ENCODE results near the gene RAPGEF1. TPM values are rescaled to one million over a fixed set of nuclear protein-coding genes. Genes with fewer than 3 reads are reported as not detected.

Gene RAPGEF1
- total RNA-seq, 2 donors from 2014 or later = 147 to 167 TPM

DNA sequence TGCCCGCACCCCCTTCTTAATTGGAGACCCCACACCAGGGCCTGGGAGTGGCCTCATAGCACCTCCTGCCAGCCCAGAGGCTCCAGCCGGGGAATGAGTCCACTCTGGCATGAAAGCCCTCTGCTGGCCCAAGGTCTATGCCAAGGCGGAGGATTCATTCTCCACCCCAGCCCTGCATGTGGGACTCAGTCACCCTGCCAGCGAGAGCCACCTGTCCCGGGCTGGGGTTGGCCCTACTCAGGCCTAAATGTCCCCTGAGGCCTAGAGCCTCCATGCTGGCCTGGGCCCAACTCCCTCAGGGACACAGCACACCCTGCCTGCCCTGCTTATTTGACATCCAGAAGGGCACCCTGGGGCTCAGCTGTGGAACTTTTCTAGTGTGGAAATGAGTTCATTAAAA lies 1.0 kb upstream of the RAPGEF1 start:
- Mint-ChIP-seq H3K27me3 (no peaks in the 10 kb centered on the region), H3K9me3 (no peaks in the 10 kb centered on the region), H3K27ac (peak overlapping the region; percentile 83), H3K4me3 (peak overlapping the region; percentile 65), H3K36me3 (ENCODE audit: low read depth) (peaks cover 29% of the 10 kb centered on the region), H3K4me1 (peaks cover 31% of the 10 kb centered on the region)
- ATAC-seq (replicated peaks) = no peak

DNA sequence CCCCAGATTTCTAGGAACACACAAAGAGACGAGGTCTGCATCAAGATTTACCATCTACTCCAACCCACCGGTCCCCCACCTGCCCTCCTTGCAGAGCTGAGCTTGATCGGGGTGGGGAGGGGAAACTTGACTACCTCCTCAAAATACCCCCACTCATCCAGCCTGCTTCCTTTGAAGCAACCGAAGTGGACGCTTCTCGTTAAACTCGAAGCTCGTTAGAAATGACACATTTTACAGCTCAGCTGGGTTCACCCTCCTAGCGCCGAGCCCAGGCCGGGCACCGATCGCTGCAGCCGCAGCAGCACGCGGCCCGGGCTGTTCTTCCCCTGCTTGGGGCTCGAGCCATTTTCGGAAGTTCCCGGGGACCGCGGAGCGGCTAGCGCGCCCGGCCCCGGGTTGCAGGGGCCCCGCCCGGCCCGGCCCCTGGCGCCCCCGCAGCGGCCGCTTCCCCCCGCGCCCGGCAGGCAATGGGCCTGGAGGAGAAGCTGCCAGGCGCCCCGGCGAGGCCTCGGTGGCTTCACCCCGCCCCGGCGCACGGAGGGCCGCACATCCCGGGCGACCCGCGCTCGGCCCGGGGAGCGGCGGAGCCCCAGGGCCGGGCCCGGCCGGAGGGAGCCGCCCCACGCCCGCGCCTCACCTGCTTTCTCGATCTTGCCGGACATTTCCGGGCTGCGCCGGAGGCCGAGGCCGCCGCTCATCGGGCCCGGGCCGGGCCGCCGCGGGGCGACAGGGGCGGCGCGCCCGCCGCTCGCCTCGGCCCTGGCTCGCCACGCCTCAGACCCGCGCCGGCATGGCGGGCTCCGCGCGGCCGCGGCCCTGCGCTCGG lies 530 bp downstream of the RAPGEF1 start:
- ATAC-seq (replicated peaks) = peak; percentile 36
- Mint-ChIP-seq H3K4me1 (peaks cover 44% of the 10 kb centered on the region), H3K36me3 (ENCODE audit: low read depth) (peaks cover 44% of the 10 kb centered on the region), H3K27me3 (no peaks in the 10 kb centered on the region), H3K27ac (peak overlapping the region; percentile 78), H3K9me3 (no peaks in the 10 kb centered on the region), H3K4me3 (peak overlapping the region; percentile 87)

DNA sequence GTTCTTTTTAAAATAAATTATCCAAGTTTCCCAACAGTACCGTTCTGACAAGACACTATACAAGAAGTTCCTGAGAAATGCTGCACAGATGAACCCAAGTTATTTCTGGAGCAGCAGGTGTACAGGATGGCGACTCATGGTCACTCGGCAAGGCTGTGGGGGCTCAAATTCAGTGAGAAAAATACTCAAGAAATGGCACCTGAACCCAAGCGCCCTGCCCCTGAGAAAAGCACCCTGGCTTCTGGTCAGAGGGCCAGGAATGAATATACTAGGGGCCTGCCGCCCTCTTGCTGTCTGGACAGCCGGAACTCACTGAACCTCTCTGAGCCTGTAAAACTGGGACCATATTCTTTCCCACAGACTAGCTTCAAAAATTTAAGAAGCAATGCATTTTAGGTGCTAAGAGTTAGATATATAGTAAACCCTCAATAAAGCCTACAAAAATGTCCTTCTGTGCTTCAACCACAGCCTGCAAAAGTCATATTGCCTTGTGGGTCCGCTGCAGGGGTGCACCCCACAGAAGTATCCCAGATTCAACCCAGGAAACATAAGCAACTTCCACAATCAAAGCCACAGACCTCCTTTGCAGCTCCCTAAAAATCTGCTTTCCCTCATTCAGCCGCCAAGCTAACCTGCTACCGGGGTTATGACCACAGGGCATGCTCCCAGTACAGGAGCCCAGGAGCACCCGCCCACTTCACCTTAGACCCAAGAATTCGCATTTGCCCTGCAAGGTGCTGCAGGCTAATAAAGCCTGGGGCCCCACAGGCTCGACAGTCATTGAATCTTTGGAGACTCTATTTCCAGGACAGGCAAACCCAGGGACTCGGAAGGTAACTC lies 1.4 kb downstream of the RAPGEF1 start:
- no peaks in the 10 kb centered on the region for H3K9me3 Mint-ChIP-seq
- peak; percentile 12 for ATAC-seq (replicated peaks)
- no peaks in the 10 kb centered on the region for H3K27me3 Mint-ChIP-seq
- peaks cover 53% of the 10 kb centered on the region for H3K36me3 Mint-ChIP-seq (ENCODE audit: low read depth)
- peaks cover 43% of the 10 kb centered on the region for H3K4me1 Mint-ChIP-seq
- H3K27ac Mint-ChIP-seq = peak overlapping the region; percentile 78
- peak overlapping the region; percentile 87 for H3K4me3 Mint-ChIP-seq

DNA sequence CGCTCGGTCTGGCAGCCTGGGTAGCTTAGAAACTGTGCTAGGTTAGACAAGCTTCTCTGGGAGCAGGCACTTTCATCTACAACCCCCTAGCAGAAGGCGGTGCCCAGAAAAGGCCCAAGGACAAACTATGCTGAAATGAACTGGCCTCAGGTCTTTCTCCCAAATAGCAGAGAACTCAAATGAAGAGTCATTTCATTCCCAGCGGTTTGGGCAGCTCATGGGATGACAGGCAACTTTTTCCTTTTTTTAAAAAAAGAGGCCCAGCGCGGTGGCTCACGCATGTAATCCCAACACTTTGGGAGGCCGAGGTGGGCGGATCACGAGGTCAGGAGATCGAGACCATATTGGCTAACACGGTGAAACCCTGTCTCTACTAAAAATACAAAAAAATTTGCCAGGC lies 2.5 kb downstream of the RAPGEF1 start:
- Mint-ChIP-seq H3K27ac (peak overlapping the region; percentile 92), H3K27me3 (no peaks in the 10 kb centered on the region), H3K4me3 (peak overlapping the region; percentile 87), H3K9me3 (no peaks in the 10 kb centered on the region), H3K4me1 (peaks cover 46% of the 10 kb centered on the region), H3K36me3 (ENCODE audit: low read depth) (peaks cover 60% of the 10 kb centered on the region)
- ATAC-seq (replicated peaks) = peak; percentile 4

DNA sequence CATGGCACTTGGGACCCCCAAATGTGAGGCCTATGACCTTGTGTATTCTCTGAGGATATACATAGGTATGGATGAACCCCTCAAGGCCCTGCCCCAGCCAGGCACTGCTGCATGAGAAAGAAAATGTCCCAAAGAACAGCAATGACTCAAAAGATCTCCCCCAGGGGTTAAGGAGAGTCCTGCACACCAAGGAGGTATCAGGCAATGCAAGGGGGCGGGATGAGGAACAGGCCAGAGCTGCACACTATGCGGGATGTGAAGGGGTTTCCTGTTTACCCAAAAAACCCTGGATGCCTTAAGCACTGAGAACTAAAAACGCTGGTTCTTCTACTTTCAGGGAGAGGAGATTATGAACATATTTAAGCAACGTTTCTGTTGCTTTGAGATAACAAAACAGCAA lies 3.4 kb downstream of the RAPGEF1 start:
- Mint-ChIP-seq H3K27me3 (no peaks in the 10 kb centered on the region), H3K27ac (peak overlapping the region; percentile 92), H3K36me3 (ENCODE audit: low read depth) (peaks cover 69% of the 10 kb centered on the region), H3K4me1 (peaks cover 54% of the 10 kb centered on the region), H3K4me3 (peak overlapping the region; percentile 87), H3K9me3 (no peaks in the 10 kb centered on the region)
- ATAC-seq (replicated peaks) = no peak

DNA sequence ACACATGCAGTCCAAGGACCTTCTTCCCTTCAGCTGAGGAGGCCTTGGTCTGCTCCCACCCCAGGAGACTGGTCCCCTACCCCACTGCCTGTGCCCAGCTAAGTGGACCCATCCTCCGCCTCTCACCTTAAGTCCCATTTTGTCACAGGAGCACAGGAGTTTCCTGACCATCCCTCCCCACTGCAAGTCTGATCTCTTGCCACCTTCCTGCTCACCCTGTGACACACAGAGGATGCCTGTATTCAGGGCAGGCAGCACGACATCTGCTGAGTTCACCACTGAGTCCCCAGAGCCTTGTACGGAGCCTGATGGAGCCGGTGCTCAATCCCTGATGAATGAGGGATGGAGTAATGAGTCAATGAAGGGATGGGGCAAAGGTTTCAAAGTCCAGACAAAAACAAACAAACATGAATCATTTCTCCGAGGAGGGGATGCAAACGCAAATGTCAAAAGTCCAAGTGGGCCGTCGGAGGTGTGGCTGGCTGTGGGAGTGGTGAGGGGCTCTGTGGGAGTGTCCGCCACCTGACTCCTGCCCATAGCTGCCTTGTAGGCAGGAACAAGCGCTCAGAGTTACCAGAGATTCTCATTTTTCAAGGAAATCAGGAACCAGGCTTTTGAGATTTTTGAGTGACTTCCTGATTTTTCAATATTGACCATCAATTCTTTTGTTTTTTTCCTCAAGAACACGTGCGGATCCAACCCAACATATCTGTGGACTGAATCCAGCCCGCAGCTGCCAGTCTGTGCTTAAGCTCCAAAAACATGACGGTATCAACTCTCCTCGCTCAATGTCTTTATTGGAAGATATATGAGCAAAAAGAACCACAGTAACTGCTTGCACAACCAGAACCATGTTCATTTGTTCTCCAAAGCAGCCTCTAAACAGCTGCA lies 4.4 kb downstream of the RAPGEF1 start:
- Mint-ChIP-seq H3K27ac (peak overlapping the region; percentile 92), H3K4me3 (peak overlapping the region; percentile 87), H3K36me3 (ENCODE audit: low read depth) (peaks cover 70% of the 10 kb centered on the region), H3K27me3 (no peaks in the 10 kb centered on the region), H3K4me1 (peaks cover 57% of the 10 kb centered on the region), H3K9me3 (no peaks in the 10 kb centered on the region)
- ATAC-seq (replicated peaks) = no peak

- peak overlapping the region; percentile 92 for H3K27ac Mint-ChIP-seq
- no peak for ATAC-seq (replicated peaks)
- H3K36me3 Mint-ChIP-seq (ENCODE audit: low read depth) = peaks cover 71% of the 10 kb centered on the region
- peaks cover 58% of the 10 kb centered on the region for H3K4me1 Mint-ChIP-seq
- H3K9me3 Mint-ChIP-seq = no peaks in the 10 kb centered on the region
- H3K4me3 Mint-ChIP-seq = peak overlapping the region; percentile 87
- H3K27me3 Mint-ChIP-seq = no peaks in the 10 kb centered on the region
These were observed 5.1 kb downstream of the RAPGEF1 start for GRCh38 chr9:131734781-131735180.

- Mint-ChIP-seq H3K9me3 (no peaks in the 10 kb centered on the region), H3K27ac (peak overlapping the region; percentile 92), H3K4me1 (peaks cover 63% of the 10 kb centered on the region), H3K27me3 (no peaks in the 10 kb centered on the region), H3K36me3 (ENCODE audit: low read depth) (peaks cover 75% of the 10 kb centered on the region), H3K4me3 (peak overlapping the region; percentile 87)
- ATAC-seq (replicated peaks) = no peak
These were observed 5.7 kb downstream of the RAPGEF1 start for GRCh38 chr9:131734165-131734610.

DNA sequence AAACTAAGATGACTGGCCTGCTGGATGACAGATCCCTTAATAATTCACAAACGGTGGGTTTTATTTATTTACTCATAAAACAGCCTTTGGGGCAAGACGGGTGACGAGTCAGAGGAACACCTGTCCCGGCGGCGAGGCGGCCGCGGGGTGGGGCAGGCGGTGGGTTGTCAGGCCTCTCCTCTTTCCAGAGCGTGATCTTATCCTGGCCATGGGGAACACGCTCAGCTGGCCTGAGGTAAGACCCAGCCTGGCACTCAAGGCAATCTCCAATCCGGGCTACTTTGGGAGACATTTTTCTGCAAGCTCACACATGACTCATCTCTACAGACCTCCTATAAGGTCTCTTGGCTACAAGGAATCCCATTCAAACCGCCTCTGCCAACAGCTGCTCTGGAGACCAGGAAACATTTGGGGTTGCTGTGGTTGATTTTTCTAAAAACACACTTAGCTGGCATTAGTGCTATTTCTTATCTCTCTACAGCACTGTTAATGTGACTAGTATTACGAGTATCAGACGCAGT lies 6.3 kb downstream of the RAPGEF1 start:
- H3K9me3 Mint-ChIP-seq = no peaks in the 10 kb centered on the region
- H3K4me3 Mint-ChIP-seq = peak overlapping the region; percentile 87
- H3K27me3 Mint-ChIP-seq = no peaks in the 10 kb centered on the region
- peaks cover 66% of the 10 kb centered on the region for H3K4me1 Mint-ChIP-seq
- ATAC-seq (replicated peaks) = peak; percentile 14
- peak overlapping the region; percentile 92 for H3K27ac Mint-ChIP-seq
- peaks cover 69% of the 10 kb centered on the region for H3K36me3 Mint-ChIP-seq (ENCODE audit: low read depth)

GRCh38 chr9:131732636-131733289 lies 7.1 kb downstream of the RAPGEF1 start:
- no peak for ATAC-seq (replicated peaks)
- Mint-ChIP-seq H3K4me3 (peak overlapping the region; percentile 87), H3K27ac (peak overlapping the region; percentile 92), H3K4me1 (peaks cover 73% of the 10 kb centered on the region), H3K36me3 (ENCODE audit: low read depth) (peaks cover 65% of the 10 kb centered on the region), H3K27me3 (no peaks in the 10 kb centered on the region), H3K9me3 (no peaks in the 10 kb centered on the region)

DNA sequence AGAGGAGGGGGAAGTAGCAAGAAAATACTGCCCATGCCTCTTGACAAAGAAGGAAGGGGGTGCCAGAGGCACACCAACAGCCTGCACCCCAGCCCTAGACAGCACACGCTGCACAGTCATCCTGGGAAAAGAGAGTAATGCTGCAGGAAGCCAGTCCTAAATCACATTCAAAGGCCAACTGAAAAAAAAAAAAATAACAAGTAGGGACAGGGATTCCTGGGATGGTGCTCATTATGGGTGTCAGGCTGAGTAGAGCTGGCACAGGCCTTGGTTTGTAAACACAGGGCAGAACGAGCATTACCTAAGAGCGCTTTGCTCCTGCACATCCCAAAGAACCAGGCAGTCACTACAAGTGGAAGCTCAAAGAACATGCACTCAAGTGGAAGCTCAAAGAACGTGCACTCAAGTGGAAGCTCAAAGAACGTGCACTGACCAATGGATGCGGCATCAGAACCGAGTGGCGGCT lies 7.8 kb downstream of the RAPGEF1 start:
- peaks cover 77% of the 10 kb centered on the region for H3K4me1 Mint-ChIP-seq
- H3K27ac Mint-ChIP-seq = peak overlapping the region; percentile 92
- no peaks in the 10 kb centered on the region for H3K9me3 Mint-ChIP-seq
- H3K4me3 Mint-ChIP-seq = peak overlapping the region; percentile 87
- no peaks in the 10 kb centered on the region for H3K27me3 Mint-ChIP-seq
- peaks cover 66% of the 10 kb centered on the region for H3K36me3 Mint-ChIP-seq (ENCODE audit: low read depth)
- peak; percentile 9 for ATAC-seq (replicated peaks)

DNA sequence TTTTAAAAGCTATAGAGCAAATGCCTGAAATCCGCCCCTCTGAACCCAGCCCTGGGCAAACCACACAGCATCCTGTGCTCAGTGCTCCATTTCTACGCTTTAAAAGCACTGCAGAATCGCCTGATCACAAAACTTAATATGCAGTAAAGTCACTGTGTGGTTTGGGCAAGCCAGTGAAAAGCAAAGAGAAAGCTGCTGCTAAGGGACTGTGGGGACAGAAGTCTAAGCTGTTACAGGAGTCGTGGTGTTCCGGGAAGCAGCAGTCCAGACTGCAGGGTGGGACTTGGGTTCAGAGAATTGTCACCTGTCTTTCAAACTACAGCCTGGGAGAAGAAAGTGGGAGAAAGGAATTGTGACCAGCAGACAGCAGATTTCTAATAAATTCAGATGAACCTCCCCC lies 8.2 kb downstream of the RAPGEF1 start:
- no peaks in the 10 kb centered on the region for H3K9me3 Mint-ChIP-seq
- peak overlapping the region; percentile 87 for H3K4me3 Mint-ChIP-seq
- H3K36me3 Mint-ChIP-seq (ENCODE audit: low read depth) = peaks cover 65% of the 10 kb centered on the region
- no peaks in the 10 kb centered on the region for H3K27me3 Mint-ChIP-seq
- peak overlapping the region; percentile 92 for H3K27ac Mint-ChIP-seq
- H3K4me1 Mint-ChIP-seq = peaks cover 73% of the 10 kb centered on the region
- no peak for ATAC-seq (replicated peaks)

DNA sequence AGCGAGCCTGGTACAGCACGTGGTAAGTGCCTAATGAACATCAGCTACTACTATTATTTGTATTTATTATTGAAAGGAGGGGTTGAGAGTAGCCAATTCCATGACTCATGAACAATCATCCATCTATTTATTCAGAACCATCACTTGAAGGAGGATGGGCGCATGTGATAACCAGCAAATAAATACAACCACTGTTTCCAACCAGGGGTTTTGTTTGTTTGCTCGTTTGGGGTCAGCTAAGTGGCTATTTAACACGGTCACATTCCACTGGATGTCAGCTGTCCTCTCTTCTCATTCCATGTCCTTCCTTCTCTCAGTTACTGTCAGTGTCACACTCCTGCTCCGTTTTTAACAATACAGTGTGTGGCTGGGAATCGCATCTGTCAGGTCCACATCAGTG lies 8.6 kb downstream of the RAPGEF1 start:
- no peaks in the 10 kb centered on the region for H3K9me3 Mint-ChIP-seq
- peak overlapping the region; percentile 87 for H3K4me3 Mint-ChIP-seq
- H3K36me3 Mint-ChIP-seq (ENCODE audit: low read depth) = peaks cover 64% of the 10 kb centered on the region
- peaks cover 68% of the 10 kb centered on the region for H3K4me1 Mint-ChIP-seq
- H3K27me3 Mint-ChIP-seq = no peaks in the 10 kb centered on the region
- no peak for ATAC-seq (replicated peaks)
- peak overlapping the region; percentile 92 for H3K27ac Mint-ChIP-seq

Measured in activated T-helper 17 cell treated with anti-CD3 and anti-CD28 coated beads, Interleukin-2, amount 50 U/mL, for 72 hours (primary cell).